Measurements from ENCODE around the gene IL17RD. TPM values are rescaled to one million over a fixed set of nuclear protein-coding genes. Genes with fewer than 3 reads are reported as not detected.

Gene IL17RD
- total and polyA plus RNA-seq, 2 of the 13 experiments (the other 11 are each of a cell fraction or from before 2014, with no cell fraction given), result 0.28 to 0.31 TPM

GRCh38 chr3:57097536-57097935 is 67.6 kb downstream of the IL17RD start (continued):
- TF ChIP-seq GMEB2 (CRISPR knock-in tag; IDR thresholded peaks at IDR 0.05; ENCODE audit: low read depth) (no peak), ATF7-NPFF (CRISPR knock-in tag; IDR thresholded peaks at IDR 0.05; ENCODE audit: low read depth) (no peak), ZNF468 (CRISPR knock-in tag; IDR thresholded peaks at IDR 0.05) (no peak)

- no peaks in the 10 kb centered on the region for H3K79me2 ChIP-seq (ENCODE audit: insufficient read depth, low read length)
- BruUV-seq (replicated peaks), result no TSS peak
- H3K4me2 ChIP-seq (ENCODE audit: low read depth, low read length), result no peak overlapping the region
- no peaks in the 10 kb centered on the region for H3K9me3 ChIP-seq (ENCODE audit: low read length)
- no peak overlapping the region for H3K9ac ChIP-seq (ENCODE audit: insufficient read depth, low read depth, low read length)
- in situ Hi-C loops (cut with HindIII; ENCODE audit: extremely low pct_ligation_motif_present, low pct_unique_long_range_greater_than_20kb) (no loop called here), intact Hi-C loops (cut with micrococcal nuclease; ENCODE audit: unreplicated experiment) (no loop called here)
- H3K27me3 ChIP-seq (ENCODE audit: control insufficient read depth in 1 of 2, insufficient read depth in 2 of 2, low read length in 2 of 2), result peaks cover 2 to 3% of the 10 kb centered on the region in 2 experiments; a peak in 3 of 5 replicates
- no peak overlapping the region for H3K4me3 ChIP-seq (replicated peaks in 1 of 3; ENCODE audit: insufficient read depth in 1 of 3, low read depth in 2 of 3, low read length in 3 of 3)
- no peak for DNase-seq (ENCODE audit: low spot score)
- CTCF ChIA-PET (ENCODE audit: low intra/inter-chr PET ratio, low total read pairs), result no interaction called here
- H2AFZ ChIP-seq (ENCODE audit: low read length), result no peak overlapping the region
- peaks cover 7% of the 10 kb centered on the region; the same call in 1 of the 2 replicates for H3K4me1 ChIP-seq (ENCODE audit: insufficient read depth, low read length)
- no peaks in the 10 kb centered on the region for H4K20me1 ChIP-seq (ENCODE audit: insufficient read depth, low read length)
- no peak overlapping the region for H3K27ac ChIP-seq (ENCODE audit: extremely low read length, insufficient read depth, low read length)
- H3K36me3 ChIP-seq (replicated peaks in 1 of 2; ENCODE audit: control insufficient read depth in 1 of 2, insufficient read depth in 2 of 2, low read length in 2 of 2), result no peaks in the 10 kb centered on the region
- POLR2A ChIA-PET, result no interaction called here
- no peak for TF ChIP-seq ZSCAN31 (CRISPR knock-in tag; IDR thresholded peaks at IDR 0.05; ENCODE audit: low read depth)
- TF ChIP-seq E2F5 (CRISPR knock-in tag; conservative IDR thresholded peaks at IDR 0.05), result no peak
- TF ChIP-seq ZNF556 (CRISPR knock-in tag; IDR thresholded peaks at IDR 0.05; ENCODE audit: borderline replicate concordance), result no peak
- no peak for TF ChIP-seq ZNF280B (CRISPR knock-in tag; IDR thresholded peaks at IDR 0.05; ENCODE audit: borderline replicate concordance)
- TF ChIP-seq YY1 (IDR thresholded peaks at IDR 0.05; ENCODE audit: insufficient read depth, insufficient replicate concordance, low read depth, low read length), result no peak
- no peak for TF ChIP-seq HOXA9 (CRISPR knock-in tag; IDR thresholded peaks at IDR 0.05; ENCODE audit: borderline replicate concordance)
- no peak for TF ChIP-seq ZNF232 (CRISPR knock-in tag; IDR thresholded peaks at IDR 0.05; ENCODE audit: borderline replicate concordance)
- no peak for TF ChIP-seq ZNF264 (CRISPR knock-in tag; IDR thresholded peaks at IDR 0.05)
- TF ChIP-seq PHF20 (CRISPR knock-in tag; IDR thresholded peaks at IDR 0.05), result no peak
- no peak for TF ChIP-seq KDM2A (CRISPR knock-in tag; IDR thresholded peaks at IDR 0.05; ENCODE audit: borderline replicate concordance, low read depth)
- no peak for TF ChIP-seq ZSCAN25 (CRISPR knock-in tag; IDR thresholded peaks at IDR 0.05)
- no peak for TF ChIP-seq RBAK (CRISPR knock-in tag; IDR thresholded peaks at IDR 0.05)
- no peak for TF ChIP-seq CAMTA2 (CRISPR knock-in tag; IDR thresholded peaks at IDR 0.05; ENCODE audit: borderline replicate concordance)
- TF ChIP-seq ZNF225 (CRISPR knock-in tag; IDR thresholded peaks at IDR 0.05), result no peak
- TF ChIP-seq ZBTB8A (CRISPR knock-in tag; IDR thresholded peaks at IDR 0.05; ENCODE audit: borderline replicate concordance, low read depth), result no peak
- TF ChIP-seq SP5 (CRISPR knock-in tag; IDR thresholded peaks at IDR 0.05; ENCODE audit: borderline replicate concordance, low read depth), result no peak
- no peak for TF ChIP-seq ZNF383 (CRISPR knock-in tag; IDR thresholded peaks at IDR 0.05; ENCODE audit: borderline replicate concordance)
- TF ChIP-seq HMGA1 (CRISPR knock-in tag; conservative IDR thresholded peaks at IDR 0.05), result no peak
- ATAC-seq, result no peak
- no peak for FAIRE-seq
- WGBS (ENCODE audit: low lambda C conversion rate), result 29% methylated on average over 4 of the region's 5 CpGs
Measured at GRCh38 chr3:57095363-57095762, 69.8 kb downstream of the IL17RD start.

Data from HepG2 (cell line).